NCI-H2029 (cell line): ENCODE data around the gene SLC44A5.

Experiments
- DNase-seq: peaks from one replicate; lab custom pipeline; 2025; lab: John Stamatoyannopoulos, UW

SLC44A5 gene

GRCh38 chr1:75588779-75589475, 22.0 kb downstream of the SLC44A5 start:
- DNase-seq: no peak

GRCh38 chr1:75587692-75588091, 23.2 kb downstream of the SLC44A5 start:
- DNase-seq: no peak

GRCh38 chr1:75583282-75583681, 27.6 kb downstream of the SLC44A5 start:
- DNase-seq: no peak

GRCh38 chr1:75582725-75583261, 28.1 kb downstream of the SLC44A5 start:
- DNase-seq: no peak

GRCh38 chr1:75579046-75579445, 31.9 kb downstream of the SLC44A5 start:
- no peak for DNase-seq

- no peak for DNase-seq
Measured at GRCh38 chr1:75575837-75576236, 35.1 kb downstream of the SLC44A5 start.

GRCh38 chr1:75567191-75567590, 43.7 kb downstream of the SLC44A5 start:
- no peak for DNase-seq

GRCh38 chr1:75559800-75560199, 51.1 kb downstream of the SLC44A5 start:
- no peak for DNase-seq

GRCh38 chr1:75559136-75559535, 51.8 kb downstream of the SLC44A5 start:
- DNase-seq: no peak

GRCh38 chr1:75554870-75555269, 56.0 kb downstream of the SLC44A5 start:
- no peak for DNase-seq

GRCh38 chr1:75554181-75554580, 56.7 kb downstream of the SLC44A5 start:
- DNase-seq: no peak

- DNase-seq: no peak
Measured at GRCh38 chr1:75550559-75550958, 60.4 kb downstream of the SLC44A5 start.

- no peak for DNase-seq
Measured at GRCh38 chr1:75548721-75549480, 62.0 kb downstream of the SLC44A5 start.

GRCh38 chr1:75543705-75544104, 67.2 kb downstream of the SLC44A5 start:
- DNase-seq: no peak

- DNase-seq: no peak
Measured at GRCh38 chr1:75542818-75543570, 67.9 kb downstream of the SLC44A5 start.

GRCh38 chr1:75539230-75540116, 71.4 kb downstream of the SLC44A5 start:
- no peak for DNase-seq

- no peak for DNase-seq
Measured at GRCh38 chr1:75533085-75533484, 77.8 kb downstream of the SLC44A5 start.

- no peak for DNase-seq
Measured at GRCh38 chr1:75531570-75531969, 79.3 kb downstream of the SLC44A5 start.

- no peak for DNase-seq
Measured at GRCh38 chr1:75529488-75529887, 81.4 kb downstream of the SLC44A5 start.

- no peak for DNase-seq
Measured at GRCh38 chr1:75528001-75528400, 82.9 kb downstream of the SLC44A5 start.

- DNase-seq: no peak
Measured at GRCh38 chr1:75522389-75522788, 88.5 kb downstream of the SLC44A5 start.

GRCh38 chr1:75521658-75522057, 89.3 kb downstream of the SLC44A5 start:
- DNase-seq: no peak
